OCI-LY1 (cell line): ENCODE results near the gene SPTY2D1.
"Not testable (repeated sequence)": the region's sequence is repeated elsewhere in the genome, so short reads cannot be mapped to it uniquely, and the experiment has no call there.

ENCODE experiments used
- EZH2 ChIP-seq: fragments of 200-600 bp; sonication (generic), shearing (Covaris generic); IDR thresholded peaks from 2 replicates; pipeline ENCODE4 v1.8.0; 2017; ENCODE audit warnings: borderline replicate concordance, mixed run types, mild to moderate bottlenecking, antibody characterized with exemption, low read length, moderate library complexity, mixed read lengths
- TF ChIP-seq, protein P1 (sequence below): fragments of 200-600 bp; sonication (generic), shearing (Covaris generic); IDR thresholded peaks from 2 replicates; pipeline ENCODE4 v1.5.1; 2017; ENCODE audit warnings: mild to moderate bottlenecking, antibody characterized with exemption, low read length, moderate library complexity, mixed read lengths

GRCh38 chr11:18594088-18594487 is 40.1 kb downstream of the SPTY2D1 start:
- TF ChIP-seq EZH2, result not testable (repeated sequence)
- TF ChIP-seq, protein P1, sequence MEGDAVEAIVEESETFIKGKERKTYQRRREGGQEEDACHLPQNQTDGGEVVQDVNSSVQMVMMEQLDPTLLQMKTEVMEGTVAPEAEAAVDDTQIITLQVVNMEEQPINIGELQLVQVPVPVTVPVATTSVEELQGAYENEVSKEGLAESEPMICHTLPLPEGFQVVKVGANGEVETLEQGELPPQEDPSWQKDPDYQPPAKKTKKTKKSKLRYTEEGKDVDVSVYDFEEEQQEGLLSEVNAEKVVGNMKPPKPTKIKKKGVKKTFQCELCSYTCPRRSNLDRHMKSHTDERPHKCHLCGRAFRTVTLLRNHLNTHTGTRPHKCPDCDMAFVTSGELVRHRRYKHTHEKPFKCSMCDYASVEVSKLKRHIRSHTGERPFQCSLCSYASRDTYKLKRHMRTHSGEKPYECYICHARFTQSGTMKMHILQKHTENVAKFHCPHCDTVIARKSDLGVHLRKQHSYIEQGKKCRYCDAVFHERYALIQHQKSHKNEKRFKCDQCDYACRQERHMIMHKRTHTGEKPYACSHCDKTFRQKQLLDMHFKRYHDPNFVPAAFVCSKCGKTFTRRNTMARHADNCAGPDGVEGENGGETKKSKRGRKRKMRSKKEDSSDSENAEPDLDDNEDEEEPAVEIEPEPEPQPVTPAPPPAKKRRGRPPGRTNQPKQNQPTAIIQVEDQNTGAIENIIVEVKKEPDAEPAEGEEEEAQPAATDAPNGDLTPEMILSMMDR, result not testable (repeated sequence)
